Stimulated activated CD8-positive, alpha-beta memory T cell treated with anti-CD3 and anti-CD28 coated beads, Interleukin-7, amount 100 ng/mL, for 4 hours (primary cell): ENCODE results near the gene C16orf54.
A peak's percentile ranks its signal among the peaks of the same experiment; 100 is the strongest.
"Not testable (repeated sequence)": the region's sequence is repeated elsewhere in the genome, so short reads cannot be mapped to it uniquely, and the experiment has no call there.

Source experiments
- DNase-seq, 2 donors: peaks; one replicate each; pipeline ENCODE4 v3.0.0-alpha.2; 2020; ENCODE audit warnings: low read depth in 2 of 2

Gene C16orf54

DNA sequence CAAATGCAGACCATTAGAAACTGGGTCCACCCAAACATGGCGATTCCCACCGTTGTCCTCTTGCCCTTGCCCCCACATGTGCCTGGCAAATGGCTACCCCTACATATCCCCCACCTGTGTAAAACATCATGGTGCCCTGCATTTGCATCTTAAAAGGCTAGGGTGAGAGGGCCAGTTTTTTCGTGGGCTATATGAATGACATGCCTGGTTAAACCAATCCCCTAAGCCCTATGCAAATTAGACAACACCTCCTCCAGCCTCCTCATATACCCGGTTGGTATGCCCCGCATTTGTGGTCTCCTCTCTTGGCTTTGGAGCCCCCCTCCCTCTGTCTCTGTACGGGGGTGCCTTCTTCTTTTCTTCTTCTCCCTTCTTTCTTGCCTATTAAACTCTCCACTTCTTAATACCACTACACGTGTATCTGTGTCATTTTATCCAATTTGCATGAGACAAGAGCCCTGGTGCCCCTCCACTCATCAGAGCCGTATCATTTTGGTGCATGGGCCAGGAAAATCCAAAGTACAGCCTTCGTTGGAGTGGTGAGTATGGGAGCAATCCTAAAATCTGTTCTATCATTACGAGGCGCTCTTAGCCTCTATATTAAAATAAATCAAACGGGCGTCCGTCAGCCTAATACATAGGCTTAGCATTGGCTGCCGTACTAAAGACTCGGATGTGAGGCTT is 36.7 kb downstream of the C16orf54 start:
- no peak for DNase-seq

DNA sequence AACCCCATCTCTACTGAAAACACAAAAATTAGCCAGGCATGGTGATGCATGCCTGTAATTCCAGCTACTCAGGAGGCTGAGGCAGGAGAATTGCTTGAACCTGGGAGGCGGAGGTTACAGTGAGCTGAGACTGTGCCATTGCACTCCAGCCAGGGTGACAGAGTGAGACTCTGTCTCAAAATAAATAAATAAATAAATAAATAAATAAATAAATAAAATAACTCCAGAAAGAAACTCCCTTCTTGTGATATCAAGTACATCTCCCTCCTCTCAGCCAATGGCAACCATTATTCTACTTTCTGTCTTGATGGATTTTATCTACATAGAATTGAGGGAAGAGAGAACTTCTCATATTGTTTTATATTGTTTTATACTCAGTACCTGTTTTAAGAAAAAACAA is 38.6 kb downstream of the C16orf54 start:
- DNase-seq, result not testable (repeated sequence)

- DNase-seq, result no peak
These were observed 40.8 kb downstream of the C16orf54 start for GRCh38 chr16:29705030-29705429.

- no peak for DNase-seq
These were observed 43.5 kb downstream of the C16orf54 start for GRCh38 chr16:29702269-29702668.

GRCh38 chr16:29701214-29701555 is 44.6 kb downstream of the C16orf54 start:
- DNase-seq, result no peak

DNA sequence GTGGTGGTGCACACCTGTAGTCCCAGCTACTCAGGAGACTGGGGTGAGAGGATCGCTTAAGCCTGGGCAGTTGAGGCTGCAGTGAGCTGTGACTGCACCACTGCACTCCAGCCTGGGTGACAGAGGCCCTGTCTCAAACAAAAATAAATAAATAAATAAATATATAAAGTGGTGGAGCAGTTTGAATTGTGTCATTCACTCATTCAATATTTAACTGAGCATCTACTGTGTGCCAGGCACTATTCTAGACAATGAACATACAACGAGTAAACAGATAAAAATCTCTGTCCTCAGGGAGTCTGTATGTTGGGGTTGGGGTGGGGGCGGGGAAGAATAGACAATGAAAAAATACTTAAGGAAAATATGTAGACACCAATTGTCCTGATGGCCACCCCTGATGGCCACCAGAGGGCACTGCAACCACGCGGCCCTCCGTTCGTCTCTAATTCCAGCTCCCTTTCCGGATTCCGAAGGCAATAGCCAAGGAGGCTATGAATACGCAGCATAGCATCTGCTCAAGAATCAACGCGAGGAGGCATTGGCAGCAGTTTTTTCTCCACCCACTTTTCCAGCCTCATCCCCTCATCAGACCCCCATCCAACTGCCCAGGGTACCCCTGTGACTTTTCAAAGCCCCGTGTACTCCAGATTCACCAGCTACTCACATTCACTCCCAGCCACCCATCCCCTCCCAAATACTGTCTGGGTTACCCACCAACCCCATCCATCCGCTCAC is 45.4 kb downstream of the C16orf54 start:
- peak; percentile 59 to 64 for DNase-seq

DNA sequence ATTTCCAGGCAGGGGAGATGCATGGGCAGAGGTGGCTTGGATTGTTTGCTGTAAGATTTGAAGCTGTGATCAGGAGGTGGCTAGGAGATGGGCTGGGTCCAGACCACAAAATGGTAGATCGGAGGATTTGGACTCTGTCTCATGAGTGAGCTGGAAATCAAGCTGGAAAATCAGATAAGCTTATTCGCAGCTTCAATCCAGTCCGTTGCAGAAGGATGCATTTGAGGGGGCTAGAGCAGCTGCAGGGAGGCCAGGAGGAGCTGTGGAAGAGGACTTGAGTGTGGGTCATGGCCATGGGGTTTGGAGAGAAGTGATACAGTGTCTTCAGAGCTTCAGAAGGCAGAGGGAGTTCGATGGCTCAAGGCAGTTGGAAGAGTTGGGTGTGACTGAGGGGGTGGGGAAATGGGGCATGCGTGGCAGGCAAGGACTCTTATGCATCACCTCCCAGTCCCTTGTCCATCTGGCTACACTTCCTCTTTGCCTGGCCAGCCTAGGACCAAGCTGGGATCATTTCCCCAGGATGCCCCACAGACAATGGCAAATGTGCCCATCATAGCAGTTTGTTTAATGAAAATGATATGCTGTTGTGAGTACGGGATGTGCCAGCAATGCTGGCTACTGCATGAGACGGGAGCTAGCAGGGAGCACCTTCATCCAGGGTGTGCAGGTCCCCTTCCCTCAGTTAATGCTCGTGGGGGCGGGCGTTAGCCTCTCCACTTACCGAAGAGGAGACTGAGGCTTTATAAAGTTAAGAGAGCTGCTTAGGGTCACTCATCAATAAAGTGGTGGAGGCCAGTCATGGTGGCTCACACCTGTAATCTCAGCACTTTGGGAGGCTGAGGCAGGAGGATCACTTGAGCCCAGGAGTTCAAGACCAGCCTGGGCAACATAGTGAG is 46.2 kb downstream of the C16orf54 start:
- no peak for DNase-seq

DNA sequence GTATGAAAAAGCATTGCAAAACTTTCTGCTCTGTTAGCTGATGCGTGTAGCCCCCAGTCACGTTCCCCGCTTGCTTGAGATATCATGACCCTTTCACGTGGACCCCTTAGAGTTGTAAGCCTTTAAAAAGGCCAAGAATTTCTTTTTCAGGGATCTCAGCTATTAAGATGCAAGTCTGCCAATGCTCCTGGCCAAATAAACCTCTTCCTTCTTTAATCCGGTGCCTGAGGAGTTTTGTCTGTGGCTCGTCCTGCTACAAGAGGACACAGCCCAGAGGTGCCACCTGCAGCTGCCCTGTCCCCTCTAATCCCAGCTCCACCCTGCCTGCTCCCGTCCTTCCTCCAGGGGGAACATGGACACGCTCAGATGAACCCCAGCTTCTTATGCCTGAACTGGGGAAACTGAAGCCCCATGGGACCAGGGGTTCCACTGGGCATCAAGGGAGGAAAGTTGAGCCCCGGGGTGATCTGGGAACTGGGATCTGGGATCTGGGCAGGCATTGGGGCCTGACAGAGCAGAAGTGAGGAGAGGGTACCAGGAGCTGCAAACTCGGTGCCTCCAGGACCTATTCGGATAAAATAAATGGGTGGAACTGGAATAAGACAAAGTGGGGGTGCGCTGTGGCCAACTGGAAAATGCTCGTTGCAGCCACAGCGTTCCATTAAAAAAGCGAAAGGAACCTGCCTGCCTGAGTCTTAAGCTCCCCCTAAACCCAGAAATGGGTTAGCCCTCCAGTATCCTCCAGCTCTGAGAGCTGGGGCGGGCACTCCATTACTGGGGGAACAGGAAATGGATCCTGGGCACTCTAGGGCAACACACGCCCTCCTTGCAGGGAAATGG is 47.1 kb downstream of the C16orf54 start:
- no peak for DNase-seq

DNA sequence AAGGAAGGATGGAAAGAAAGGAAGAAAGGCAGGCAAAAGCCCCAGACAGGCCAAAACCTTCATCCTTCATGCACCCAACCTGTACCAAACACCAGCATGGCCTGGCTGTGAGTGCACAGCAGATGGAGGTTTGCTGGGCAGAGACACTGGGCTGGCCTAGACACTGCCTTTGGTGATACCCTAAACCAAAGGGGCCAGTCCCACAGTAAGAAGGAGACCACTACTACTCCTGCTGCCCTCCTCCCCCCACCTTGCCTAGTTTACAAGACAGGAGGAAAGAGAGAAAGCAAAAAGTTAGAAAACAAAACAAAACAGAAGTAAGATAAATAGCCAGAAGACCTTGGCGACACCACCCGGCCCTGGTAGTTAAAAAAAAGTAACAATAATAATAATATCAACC is 47.7 kb downstream of the C16orf54 start:
- no peak for DNase-seq

DNA sequence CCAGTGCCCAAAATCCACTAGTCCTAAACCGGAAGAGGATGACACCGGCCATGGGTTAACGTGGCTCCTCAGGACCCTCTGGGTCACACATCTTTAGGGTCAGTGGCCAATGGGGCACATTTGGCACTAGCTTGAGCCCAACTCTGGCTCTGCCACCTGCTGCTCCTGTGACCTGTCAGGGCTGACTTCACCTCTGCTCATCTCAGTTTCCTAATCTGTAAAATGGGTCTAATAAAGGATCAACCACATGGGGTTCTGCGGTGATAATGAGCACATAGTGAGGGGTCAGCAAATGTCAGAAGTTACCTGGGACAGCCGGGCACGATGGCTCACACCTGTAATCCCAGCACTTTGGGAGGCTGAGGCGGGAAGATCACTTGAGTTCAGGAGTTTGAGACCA is 48.4 kb downstream of the C16orf54 start:
- no peak for DNase-seq

- no peak for DNase-seq
These were observed 48.9 kb downstream of the C16orf54 start for GRCh38 chr16:29696881-29697331.

- DNase-seq, result not testable (repeated sequence)
These were observed 50.1 kb downstream of the C16orf54 start for GRCh38 chr16:29695675-29696074.

GRCh38 chr16:29694384-29695195 is 51.2 kb downstream of the C16orf54 start:
- DNase-seq, result no peak

- DNase-seq, result not testable (repeated sequence)
These were observed 53.2 kb downstream of the C16orf54 start for GRCh38 chr16:29692606-29693005.
